ENCODE data around the gene ERG. TPM values are rescaled to one million over a fixed set of nuclear protein-coding genes. Genes with fewer than 3 reads are reported as not detected.

ERG gene
- total RNA-seq, 1 experiment from 2014 or later, result not detected

DNA sequence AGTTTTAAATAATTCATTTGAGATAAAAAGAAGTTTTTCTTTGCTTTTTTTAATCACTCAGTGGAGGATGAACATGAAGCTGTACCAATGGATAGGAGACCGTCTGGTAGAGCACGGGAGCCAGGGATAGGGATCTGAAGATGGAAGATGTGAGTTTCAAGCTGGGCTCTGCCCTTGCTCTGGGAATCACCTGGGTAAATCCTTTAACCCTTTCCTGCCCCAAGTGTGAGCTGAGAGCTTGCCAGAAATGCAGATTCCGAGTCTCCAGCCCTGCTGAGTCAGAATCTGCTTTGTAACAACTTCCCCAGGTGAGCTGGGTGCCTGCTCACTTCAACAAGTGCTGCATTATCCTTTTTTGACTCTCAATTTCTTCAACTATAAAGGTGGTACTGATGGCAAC lies 44.1 kb downstream of the ERG start:
- intact Hi-C loops (cut with micrococcal nuclease), result no loop called here

DNA sequence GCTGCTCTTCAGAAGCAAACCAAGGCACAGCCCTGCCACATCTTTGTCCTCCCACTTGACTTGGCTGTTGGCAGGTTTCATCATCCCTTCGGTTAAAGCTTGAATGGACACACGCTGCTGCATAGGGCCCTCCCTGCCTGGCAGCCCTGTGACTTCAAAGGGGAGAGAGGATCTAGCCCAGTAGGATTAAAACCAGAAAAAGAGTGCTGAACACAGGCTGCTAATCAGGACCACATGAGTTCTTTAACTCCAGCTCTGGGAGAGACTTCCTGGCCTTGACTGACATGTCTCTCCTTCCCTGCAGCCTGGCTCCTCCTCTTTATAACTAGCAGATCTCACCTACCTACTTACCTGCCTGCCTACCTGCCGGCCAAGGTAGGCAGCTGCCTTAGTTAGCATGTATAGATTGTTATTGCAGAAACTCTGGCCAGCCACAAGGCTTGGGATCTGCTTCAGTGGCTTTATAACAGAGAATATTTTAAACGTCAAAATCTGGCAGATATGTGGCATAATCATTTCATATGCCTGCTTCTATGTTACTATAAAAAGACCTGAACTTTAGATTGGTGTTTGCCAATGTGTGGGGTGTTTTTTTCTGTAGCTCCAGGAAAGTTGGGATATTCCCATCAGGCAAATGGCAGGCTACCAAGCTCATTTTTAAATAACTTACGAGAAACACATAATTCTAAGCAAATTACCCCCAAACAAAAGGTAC lies 49.4 kb downstream of the ERG start:
- Histone ChIP-seq H3K9ac (ENCODE audit: low read length) (no peak overlapping the region), H4K20me1 (ENCODE audit: low read length) (no peaks in the 10 kb centered on the region), H3K4me2 (ENCODE audit: low read length) (no peak overlapping the region), H3K9me2 (replicated peaks; ENCODE audit: low read length) (no peaks in the 10 kb centered on the region), H3K4me1 (ENCODE audit: insufficient read depth, low read length) (no peaks in the 10 kb centered on the region), H3K36me3 (ENCODE audit: low read depth, low read length) (no peaks in the 10 kb centered on the region), H3K9me3 (ENCODE audit: low read length) (no peaks in the 10 kb centered on the region), H3K79me2 (ENCODE audit: low read length) (no peaks in the 10 kb centered on the region), H2AFZ (ENCODE audit: low read length) (no peak overlapping the region), H3K27me3 (ENCODE audit: low read length) (peaks cover 32% of the 10 kb centered on the region; the same call in 1 of the 2 replicates), H3K4me3 (ENCODE audit: low read length) (no peak overlapping the region), H3F3A (ENCODE audit: low read length, unreplicated experiment) (no peaks in the 10 kb centered on the region), H3K27ac (ENCODE audit: low read length) (no peak overlapping the region)
- no peak for DNase-seq
- ATAC-seq, result no peak
- intact Hi-C loops (cut with micrococcal nuclease), result no loop called here
- BruUV-seq (replicated peaks), result no TSS peak
- POLR2A ChIA-PET (ENCODE audit: unreplicated experiment), result no interaction called here
- CTCF ChIA-PET, result no interaction called here
- no peak for TF ChIP-seq EZH2 (IDR thresholded peaks at IDR 0.05; ENCODE audit: low read length, unreplicated experiment)
- no peak for TF ChIP-seq CTCF (conservative IDR thresholded peaks at IDR 0.05; ENCODE audit: low read depth, low read length)
- TF ChIP-seq EZH2phosphoT487 (IDR thresholded peaks at IDR 0.05; ENCODE audit: borderline replicate concordance, low read length), result no peak

More for the DNA sequence above, 44.1 kb downstream of the ERG start:
- POLR2A ChIA-PET (ENCODE audit: unreplicated experiment), result no interaction called here
- H3K9me3 ChIP-seq (ENCODE audit: low read length), result no peaks in the 10 kb centered on the region
- no peaks in the 10 kb centered on the region for H4K20me1 ChIP-seq (ENCODE audit: low read length)
- no peaks in the 10 kb centered on the region for H3K36me3 ChIP-seq (ENCODE audit: low read depth, low read length)
- H3K4me3 ChIP-seq (ENCODE audit: low read length), result no peak overlapping the region
- H3K4me1 ChIP-seq (ENCODE audit: insufficient read depth, low read length), result peaks cover 9% of the 10 kb centered on the region; the same call in 1 of the 2 replicates
- no peaks in the 10 kb centered on the region for H3K79me2 ChIP-seq (ENCODE audit: low read length)
- H3K9me2 ChIP-seq (replicated peaks; ENCODE audit: low read length), result no peaks in the 10 kb centered on the region
- CTCF ChIA-PET, result no interaction called here
- no peaks in the 10 kb centered on the region for H3F3A ChIP-seq (ENCODE audit: low read length, unreplicated experiment)
- H2AFZ ChIP-seq (ENCODE audit: low read length), result no peak overlapping the region
- H3K4me2 ChIP-seq (ENCODE audit: low read length), result no peak overlapping the region
- BruUV-seq (replicated peaks), result no TSS peak
- H3K27me3 ChIP-seq (ENCODE audit: low read length), result peaks cover 30% of the 10 kb centered on the region; the same call in 1 of the 2 replicates
- no peak for DNase-seq
- no peak for ATAC-seq
- H3K9ac ChIP-seq (ENCODE audit: low read length), result no peak overlapping the region
- TF ChIP-seq CTCF (conservative IDR thresholded peaks at IDR 0.05; ENCODE audit: low read depth, low read length) (no peak), EZH2phosphoT487 (IDR thresholded peaks at IDR 0.05; ENCODE audit: borderline replicate concordance, low read length) (no peak)
- no peak overlapping the region for H3K27ac ChIP-seq (ENCODE audit: low read length)

GRCh38 chr21:38447611-38448010 lies 50.7 kb downstream of the ERG start:
- no peak overlapping the region for H3K9ac ChIP-seq (ENCODE audit: low read length)
- H3K27ac ChIP-seq (ENCODE audit: low read length), result no peak overlapping the region
- no peaks in the 10 kb centered on the region for H3K36me3 ChIP-seq (ENCODE audit: low read depth, low read length)
- TF ChIP-seq EZH2phosphoT487 (IDR thresholded peaks at IDR 0.05; ENCODE audit: borderline replicate concordance, low read length) (no peak), CTCF (conservative IDR thresholded peaks at IDR 0.05; ENCODE audit: low read depth, low read length) (no peak), EZH2 (IDR thresholded peaks at IDR 0.05; ENCODE audit: low read length, unreplicated experiment) (no peak)
- no peaks in the 10 kb centered on the region for H3K9me3 ChIP-seq (ENCODE audit: low read length)
- H3K4me2 ChIP-seq (ENCODE audit: low read length), result no peak overlapping the region
- no peak for DNase-seq
- ATAC-seq, result no peak
- no peaks in the 10 kb centered on the region for H3K79me2 ChIP-seq (ENCODE audit: low read length)
- no peaks in the 10 kb centered on the region for H4K20me1 ChIP-seq (ENCODE audit: low read length)
- no peaks in the 10 kb centered on the region for H3K4me1 ChIP-seq (ENCODE audit: insufficient read depth, low read length)
- BruUV-seq (replicated peaks), result no TSS peak
- no peaks in the 10 kb centered on the region for H3F3A ChIP-seq (ENCODE audit: low read length, unreplicated experiment)
- no peak overlapping the region for H2AFZ ChIP-seq (ENCODE audit: low read length)
- H3K9me2 ChIP-seq (replicated peaks; ENCODE audit: low read length), result no peaks in the 10 kb centered on the region
- POLR2A ChIA-PET (ENCODE audit: unreplicated experiment), result no interaction called here
- intact Hi-C loops (cut with micrococcal nuclease), result no loop called here
- CTCF ChIA-PET, result no interaction called here
- no peak overlapping the region for H3K4me3 ChIP-seq (ENCODE audit: low read length)
- peaks cover 24% of the 10 kb centered on the region; the same call in 1 of the 2 replicates for H3K27me3 ChIP-seq (ENCODE audit: low read length)
